ENCODE results near the gene TRABD2B. TPM values are rescaled to one million over a fixed set of nuclear protein-coding genes. Genes with fewer than 3 reads are reported as not detected.

TRABD2B gene
- total RNA-seq, 5 donors from 2014 or later (not counting 1 experiment from before 2014, with no cell fraction given): not detected

- no peaks in the 10 kb centered on the region for H3K9me3 Mint-ChIP-seq
- H3K36me3 Mint-ChIP-seq: no peaks in the 10 kb centered on the region
- peaks cover 7 to 24% of the 10 kb centered on the region in 2 donors for H3K27me3 Mint-ChIP-seq
- peaks cover 0 to 32% of the 10 kb centered on the region in 2 experiments for H3K27me3 ChIP-seq (replicated peaks in 1 of 2; ENCODE audit: control insufficient read depth in 2 of 2, extremely low read depth in 1 of 2, insufficient read depth in 2 of 2, low read length in 1 of 2)
- no peaks in the 10 kb centered on the region for H3K36me3 ChIP-seq (ENCODE audit: control insufficient read depth in 2 of 2, extremely low read depth in 1 of 2, insufficient read depth in 1 of 2, low read length in 1 of 2)
- ChIA-PET CTCF (no interaction called here), POLR2A (interaction anchor here in 1 of 2 donors (0.5 to 1.0 kb wide), 2 partner anchors 14 to 1233 kb away, joined by 3 read pairs; no protein-coding TSS in a partner anchor)
- DNase-seq (no peak), ATAC-seq (replicated peaks in 1 of 4) (no peak)
- H3K27ac ChIP-seq (ENCODE audit: low read length): no peak overlapping the region
- no peak overlapping the region for H3K27ac Mint-ChIP-seq
- WGBS (ENCODE audit: insufficient coverage): no CpG with 5 or more reads among the region's 3 CpGs
- no peaks in the 10 kb centered on the region for H3K4me1 ChIP-seq (ENCODE audit: control insufficient read depth in 1 of 2, extremely low read depth in 1 of 2, insufficient read depth in 2 of 2, low read length in 2 of 2)
- no peak overlapping the region for H3K4me3 Mint-ChIP-seq
- H3K4me1 Mint-ChIP-seq: no peaks in the 10 kb centered on the region
- no peak overlapping the region for H3K4me3 ChIP-seq (ENCODE audit: control insufficient read depth in 1 of 2, extremely low read depth in 1 of 2, low read length in 1 of 2)
- no peaks in the 10 kb centered on the region for H3K9me3 ChIP-seq
Measured at GRCh38 chr1:48036710-48037355, 39.6 kb upstream of the TRABD2B start.

- no peaks in the 10 kb centered on the region for H3K4me1 ChIP-seq (ENCODE audit: control insufficient read depth in 1 of 2, extremely low read depth in 1 of 2, insufficient read depth in 2 of 2, low read length in 2 of 2)
- H3K27me3 ChIP-seq (replicated peaks in 1 of 2; ENCODE audit: control insufficient read depth in 2 of 2, extremely low read depth in 1 of 2, insufficient read depth in 2 of 2, low read length in 1 of 2): peaks cover 0 to 31% of the 10 kb centered on the region in 2 experiments
- Mint-ChIP-seq H3K4me1 (no peaks in the 10 kb centered on the region), H3K27ac (no peak overlapping the region), H3K36me3 (no peaks in the 10 kb centered on the region), H3K27me3 (peaks cover 6 to 24% of the 10 kb centered on the region in 2 donors), H3K9me3 (no peaks in the 10 kb centered on the region), H3K4me3 (no peak overlapping the region)
- no peaks in the 10 kb centered on the region for H3K9me3 ChIP-seq
- H3K36me3 ChIP-seq (ENCODE audit: control insufficient read depth in 2 of 2, extremely low read depth in 1 of 2, insufficient read depth in 1 of 2, low read length in 1 of 2): no peaks in the 10 kb centered on the region
- ChIA-PET POLR2A (interaction anchor here in 1 of 2 donors (1.0 kb wide), 1 partner anchor 13 kb away, joined by 3 read pairs; no protein-coding TSS in a partner anchor), CTCF (no interaction called here)
- no peak overlapping the region for H3K27ac ChIP-seq (ENCODE audit: low read length)
- ATAC-seq (replicated peaks in 1 of 4) (no peak), DNase-seq (no peak)
- no peak overlapping the region for H3K4me3 ChIP-seq (ENCODE audit: control insufficient read depth in 1 of 2, extremely low read depth in 1 of 2, low read length in 1 of 2)
Measured at GRCh38 chr1:48035371-48036141, 38.4 kb upstream of the TRABD2B start.

- no peak overlapping the region for H3K27ac ChIP-seq (ENCODE audit: low read length)
- Mint-ChIP-seq H3K4me3 (no peak overlapping the region), H3K4me1 (no peaks in the 10 kb centered on the region), H3K27ac (no peak overlapping the region), H3K36me3 (no peaks in the 10 kb centered on the region), H3K27me3 (peaks cover 2 to 18% of the 10 kb centered on the region in 2 donors), H3K9me3 (no peaks in the 10 kb centered on the region)
- DNase-seq: no peak
- no peak overlapping the region for H3K4me3 ChIP-seq (ENCODE audit: control insufficient read depth in 1 of 2, extremely low read depth in 1 of 2, low read length in 1 of 2)
- no peaks in the 10 kb centered on the region for H3K36me3 ChIP-seq (ENCODE audit: control insufficient read depth in 2 of 2, extremely low read depth in 1 of 2, insufficient read depth in 1 of 2, low read length in 1 of 2)
- no peak for ATAC-seq (replicated peaks in 1 of 4)
- CTCF ChIA-PET: no interaction called here
- peaks cover 0 to 22% of the 10 kb centered on the region in 2 experiments for H3K27me3 ChIP-seq (replicated peaks in 1 of 2; ENCODE audit: control insufficient read depth in 2 of 2, extremely low read depth in 1 of 2, insufficient read depth in 2 of 2, low read length in 1 of 2)
- no peaks in the 10 kb centered on the region for H3K9me3 ChIP-seq
- POLR2A ChIA-PET: no interaction called here
- H3K4me1 ChIP-seq (ENCODE audit: control insufficient read depth in 1 of 2, extremely low read depth in 1 of 2, insufficient read depth in 2 of 2, low read length in 2 of 2): no peaks in the 10 kb centered on the region
- WGBS (ENCODE audit: insufficient coverage): 96% methylated on average over 8 of the region's 10 CpGs
Measured at GRCh38 chr1:48033495-48034045, 36.4 kb upstream of the TRABD2B start.

- H3K27me3 ChIP-seq (replicated peaks in 1 of 2; ENCODE audit: control insufficient read depth in 2 of 2, extremely low read depth in 1 of 2, insufficient read depth in 2 of 2, low read length in 1 of 2): peaks cover 0 to 24% of the 10 kb centered on the region in 2 experiments
- no peaks in the 10 kb centered on the region for H3K9me3 ChIP-seq
- Mint-ChIP-seq H3K4me3 (no peak overlapping the region), H3K9me3 (no peaks in the 10 kb centered on the region), H3K4me1 (no peaks in the 10 kb centered on the region), H3K27me3 (peaks cover 6 to 11% of the 10 kb centered on the region in 2 donors), H3K36me3 (no peaks in the 10 kb centered on the region), H3K27ac (no peak overlapping the region)
- no CpG with 5 or more reads among the region's 3 CpGs for WGBS (ENCODE audit: insufficient coverage)
- ChIA-PET CTCF (no interaction called here), POLR2A (interaction anchor here in 1 of 2 donors (0.7 kb wide), 1 partner anchor 138 kb away, joined by 3 read pairs; no protein-coding TSS in a partner anchor)
- no peak overlapping the region for H3K27ac ChIP-seq (ENCODE audit: low read length)
- no peak overlapping the region for H3K4me3 ChIP-seq (ENCODE audit: control insufficient read depth in 1 of 2, extremely low read depth in 1 of 2, low read length in 1 of 2)
- no peaks in the 10 kb centered on the region for H3K4me1 ChIP-seq (ENCODE audit: control insufficient read depth in 1 of 2, extremely low read depth in 1 of 2, insufficient read depth in 2 of 2, low read length in 2 of 2)
- H3K36me3 ChIP-seq (ENCODE audit: control insufficient read depth in 2 of 2, extremely low read depth in 1 of 2, insufficient read depth in 1 of 2, low read length in 1 of 2): no peaks in the 10 kb centered on the region
- no peak for ATAC-seq (replicated peaks in 1 of 4)
- no peak for DNase-seq
Measured at GRCh38 chr1:48031676-48032075, 34.5 kb upstream of the TRABD2B start.

- Mint-ChIP-seq H3K4me1 (no peaks in the 10 kb centered on the region), H3K36me3 (no peaks in the 10 kb centered on the region), H3K9me3 (no peaks in the 10 kb centered on the region), H3K4me3 (no peak overlapping the region), H3K27me3 (peaks cover 3 to 5% of the 10 kb centered on the region in 2 donors), H3K27ac (no peak overlapping the region)
- no peak for ATAC-seq (replicated peaks in 1 of 4)
- Histone ChIP-seq H3K27ac (ENCODE audit: low read length) (no peak overlapping the region), H3K36me3 (ENCODE audit: control insufficient read depth in 2 of 2, extremely low read depth in 1 of 2, insufficient read depth in 1 of 2, low read length in 1 of 2) (no peaks in the 10 kb centered on the region), H3K9me3 (no peaks in the 10 kb centered on the region), H3K27me3 (replicated peaks in 1 of 2; ENCODE audit: control insufficient read depth in 2 of 2, extremely low read depth in 1 of 2, insufficient read depth in 2 of 2, low read length in 1 of 2) (peaks cover 0 to 19% of the 10 kb centered on the region in 2 experiments), H3K4me3 (ENCODE audit: control insufficient read depth in 1 of 2, extremely low read depth in 1 of 2, low read length in 1 of 2) (no peak overlapping the region), H3K4me1 (ENCODE audit: control insufficient read depth in 1 of 2, extremely low read depth in 1 of 2, insufficient read depth in 2 of 2, low read length in 2 of 2) (no peaks in the 10 kb centered on the region)
- no peak for DNase-seq
- ChIA-PET CTCF (no interaction called here), POLR2A (no interaction called here)
- 86% methylated on average over 3 of the region's 4 CpGs for WGBS (ENCODE audit: insufficient coverage)
Measured at GRCh38 chr1:48030696-48031365, 33.6 kb upstream of the TRABD2B start.

- Histone ChIP-seq H3K9me3 (no peaks in the 10 kb centered on the region), H3K4me1 (ENCODE audit: control insufficient read depth in 1 of 2, extremely low read depth in 1 of 2, insufficient read depth in 2 of 2, low read length in 2 of 2) (no peaks in the 10 kb centered on the region), H3K36me3 (ENCODE audit: control insufficient read depth in 2 of 2, extremely low read depth in 1 of 2, insufficient read depth in 1 of 2, low read length in 1 of 2) (no peaks in the 10 kb centered on the region), H3K27me3 (replicated peaks in 1 of 2; ENCODE audit: control insufficient read depth in 2 of 2, extremely low read depth in 1 of 2, insufficient read depth in 2 of 2, low read length in 1 of 2) (peaks cover 0 to 16% of the 10 kb centered on the region in 2 experiments), H3K27ac (ENCODE audit: low read length) (no peak overlapping the region), H3K4me3 (ENCODE audit: control insufficient read depth in 1 of 2, extremely low read depth in 1 of 2, low read length in 1 of 2) (no peak overlapping the region)
- H3K4me3 Mint-ChIP-seq: no peak overlapping the region
- ChIA-PET CTCF (no interaction called here), POLR2A (no interaction called here)
- no peaks in the 10 kb centered on the region for H3K4me1 Mint-ChIP-seq
- 73% methylated on average over 3 of the region's 4 CpGs for WGBS (ENCODE audit: insufficient coverage)
- ATAC-seq (replicated peaks in 1 of 4): no peak
- no peaks in the 10 kb centered on the region for H3K36me3 Mint-ChIP-seq
- peaks cover 3 to 4% of the 10 kb centered on the region in 2 donors for H3K27me3 Mint-ChIP-seq
- DNase-seq: no peak
- H3K9me3 Mint-ChIP-seq: no peaks in the 10 kb centered on the region
- H3K27ac Mint-ChIP-seq: no peak overlapping the region
Measured at GRCh38 chr1:48030211-48030610, 33.0 kb upstream of the TRABD2B start.
